ENCODE results near the gene FLACC1. TPM values are rescaled to one million over a fixed set of nuclear protein-coding genes. Genes with fewer than 3 reads are reported as not detected.

FLACC1 gene
- total RNA-seq, 1 donor from 2014 or later = 3.6 TPM

GRCh38 chr2:201401815-201402214, 44.7 kb upstream of the FLACC1 start:
- Histone ChIP-seq H3K9me3 (no peaks in the 10 kb centered on the region), H3K4me1 (peaks cover 44% of the 10 kb centered on the region), H3K36me3 (peaks cover 34% of the 10 kb centered on the region), H3K27me3 (no peaks in the 10 kb centered on the region), H3K27ac (no peak overlapping the region), H3K4me3 (no peak overlapping the region)
- intact Hi-C loops (cut with DNase I) = no loop called here
- DNase-seq (no peak), ATAC-seq (no peak)
- TF ChIP-seq CTCF (IDR thresholded peaks at IDR 0.05) = no peak

GRCh38 chr2:201396595-201396994, 39.5 kb upstream of the FLACC1 start:
- intact Hi-C loops (cut with DNase I) = no loop called here

GRCh38 chr2:201383136-201383535, 26.0 kb upstream of the FLACC1 start:
- no peaks in the 10 kb centered on the region for H3K4me1 ChIP-seq
- H3K27ac ChIP-seq = no peak overlapping the region
- TF ChIP-seq CTCF (IDR thresholded peaks at IDR 0.05) = no peak
- H3K27me3 ChIP-seq = no peaks in the 10 kb centered on the region
- no peaks in the 10 kb centered on the region for H3K9me3 ChIP-seq
- intact Hi-C loops (cut with DNase I) = no loop called here
- H3K4me3 ChIP-seq = no peak overlapping the region
- DNase-seq (no peak), ATAC-seq (no peak)
- peaks cover 83% of the 10 kb centered on the region for H3K36me3 ChIP-seq

More at GRCh38 chr2:201396595-201396994, 39.5 kb upstream of the FLACC1 start:
- Histone ChIP-seq H3K4me1 (no peaks in the 10 kb centered on the region), H3K4me3 (no peak overlapping the region), H3K36me3 (peaks cover 84% of the 10 kb centered on the region), H3K9me3 (no peaks in the 10 kb centered on the region), H3K27ac (no peak overlapping the region), H3K27me3 (no peaks in the 10 kb centered on the region)
- no peak for TF ChIP-seq CTCF (IDR thresholded peaks at IDR 0.05)
- ATAC-seq = no peak
- no peak for DNase-seq

GRCh38 chr2:201378496-201379397, 21.6 kb upstream of the FLACC1 start:
- ATAC-seq = no peak
- no peak overlapping the region for H3K4me3 ChIP-seq
- H3K27me3 ChIP-seq = no peaks in the 10 kb centered on the region
- DNase-seq = no peak
- no peak overlapping the region for H3K27ac ChIP-seq
- H3K4me1 ChIP-seq = no peaks in the 10 kb centered on the region
- TF ChIP-seq CTCF (IDR thresholded peaks at IDR 0.05) = no peak
- H3K36me3 ChIP-seq = peaks cover 41% of the 10 kb centered on the region
- H3K9me3 ChIP-seq = no peaks in the 10 kb centered on the region
- intact Hi-C loops (cut with DNase I) = no loop called here

- no peak for ATAC-seq
Measured at GRCh38 chr2:201377218-201377617, 20.1 kb upstream of the FLACC1 start.

More at GRCh38 chr2:201377218-201377617, 20.1 kb upstream of the FLACC1 start:
- DNase-seq = no peak
- Histone ChIP-seq H3K4me1 (no peaks in the 10 kb centered on the region), H3K36me3 (peaks cover 26% of the 10 kb centered on the region), H3K27me3 (no peaks in the 10 kb centered on the region), H3K27ac (no peak overlapping the region), H3K4me3 (no peak overlapping the region), H3K9me3 (no peaks in the 10 kb centered on the region)
- intact Hi-C loops (cut with DNase I) = no loop called here
- no peak for TF ChIP-seq CTCF (IDR thresholded peaks at IDR 0.05)

All from upper lobe of right lung (tissue), 1 donor.